EL (cell line): ENCODE data around the gene UMAD1.

Source experiments
- DNase-seq: peaks from one replicate; pipeline ENCODE4 v3.0.0-alpha.2; 2016

The UMAD1 gene

GRCh38 chr7:7736671-7737070 is 96.1 kb downstream of the UMAD1 start:
- DNase-seq: no peak

GRCh38 chr7:7737674-7738073 is 97.1 kb downstream of the UMAD1 start:
- no peak for DNase-seq

- DNase-seq: no peak
Measured at GRCh38 chr7:7738177-7738576, 97.6 kb downstream of the UMAD1 start.

GRCh38 chr7:7738622-7739021 is 98.1 kb downstream of the UMAD1 start:
- no peak for DNase-seq

DNA sequence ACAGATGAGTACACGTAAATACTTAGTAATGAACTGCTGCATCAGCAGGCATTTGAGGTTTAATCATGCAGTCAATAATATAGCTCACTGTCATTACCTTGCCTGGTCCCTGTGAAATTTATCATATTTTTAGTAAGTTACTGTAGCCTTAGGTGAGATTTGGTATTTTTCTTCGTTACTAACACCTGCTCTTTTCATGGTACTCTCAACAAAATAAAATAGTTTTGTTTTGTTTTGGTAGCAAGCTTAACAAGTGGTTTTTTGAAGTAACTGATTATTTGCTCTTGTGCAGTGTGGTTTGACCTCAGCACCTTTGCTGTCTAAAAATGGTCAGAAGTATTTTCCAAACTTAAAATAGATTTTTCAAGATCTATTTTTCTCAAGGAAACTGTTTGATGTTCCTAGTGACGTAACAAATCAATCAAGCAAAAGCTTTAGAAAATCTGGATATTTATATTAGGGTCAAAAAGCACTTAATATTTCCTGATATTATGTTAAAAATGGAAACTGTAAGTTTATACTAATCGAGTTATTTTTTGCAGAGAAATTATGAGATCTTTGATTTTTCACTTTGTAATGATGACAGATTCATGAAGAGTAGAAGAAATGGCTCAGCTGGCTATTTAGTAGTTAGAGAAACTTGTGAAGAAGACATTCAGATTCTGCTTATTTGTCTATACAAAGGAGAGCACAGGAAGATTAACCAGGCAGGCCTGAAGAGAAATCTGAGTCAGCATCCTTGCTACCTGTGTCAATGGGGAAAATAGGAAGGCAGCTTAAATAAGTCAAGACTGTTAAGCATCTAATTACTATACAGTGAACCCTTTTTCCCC is 98.9 kb downstream of the UMAD1 start:
- DNase-seq: no peak

GRCh38 chr7:7740037-7740355 is 99.4 kb downstream of the UMAD1 start:
- DNase-seq: no peak

GRCh38 chr7:7742223-7742622 is 101.7 kb downstream of the UMAD1 start:
- no peak for DNase-seq

GRCh38 chr7:7745258-7745657 is 104.7 kb downstream of the UMAD1 start:
- DNase-seq: no peak

GRCh38 chr7:7745966-7746365 is 105.4 kb downstream of the UMAD1 start:
- no peak for DNase-seq

- no peak for DNase-seq
Measured at GRCh38 chr7:7746458-7746857, 105.9 kb downstream of the UMAD1 start.

GRCh38 chr7:7750571-7751242 is 110.2 kb downstream of the UMAD1 start:
- no peak for DNase-seq

- DNase-seq: no peak
Measured at GRCh38 chr7:7751243-7752092, 110.9 kb downstream of the UMAD1 start.

GRCh38 chr7:7756577-7756976 is 116.0 kb downstream of the UMAD1 start:
- DNase-seq: no peak

DNA sequence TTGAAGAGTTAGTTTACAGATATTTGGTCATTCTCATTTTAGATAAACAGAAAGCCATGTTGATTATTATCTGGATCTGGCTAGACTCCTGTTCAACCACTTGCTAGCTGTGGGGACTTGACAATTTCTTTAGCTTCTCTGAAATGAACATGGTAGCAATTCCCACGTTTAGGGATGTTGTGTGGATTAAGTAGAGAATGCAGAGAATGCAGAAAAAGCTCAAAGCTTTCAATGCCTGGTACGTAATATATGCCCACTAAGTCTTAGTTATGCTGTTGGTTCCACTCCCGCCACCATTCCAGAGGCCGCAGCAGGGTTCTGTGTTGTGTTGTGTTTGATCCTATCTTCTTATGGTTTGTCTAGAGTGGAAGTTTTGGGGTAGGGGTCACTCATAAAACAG is 117.0 kb downstream of the UMAD1 start:
- DNase-seq: no peak

- DNase-seq: peak; percentile 59
Measured at GRCh38 chr7:7761340-7761973, 120.9 kb downstream of the UMAD1 start.

- DNase-seq: peak; percentile 57
Measured at GRCh38 chr7:7761974-7762779, 121.6 kb downstream of the UMAD1 start.

DNA sequence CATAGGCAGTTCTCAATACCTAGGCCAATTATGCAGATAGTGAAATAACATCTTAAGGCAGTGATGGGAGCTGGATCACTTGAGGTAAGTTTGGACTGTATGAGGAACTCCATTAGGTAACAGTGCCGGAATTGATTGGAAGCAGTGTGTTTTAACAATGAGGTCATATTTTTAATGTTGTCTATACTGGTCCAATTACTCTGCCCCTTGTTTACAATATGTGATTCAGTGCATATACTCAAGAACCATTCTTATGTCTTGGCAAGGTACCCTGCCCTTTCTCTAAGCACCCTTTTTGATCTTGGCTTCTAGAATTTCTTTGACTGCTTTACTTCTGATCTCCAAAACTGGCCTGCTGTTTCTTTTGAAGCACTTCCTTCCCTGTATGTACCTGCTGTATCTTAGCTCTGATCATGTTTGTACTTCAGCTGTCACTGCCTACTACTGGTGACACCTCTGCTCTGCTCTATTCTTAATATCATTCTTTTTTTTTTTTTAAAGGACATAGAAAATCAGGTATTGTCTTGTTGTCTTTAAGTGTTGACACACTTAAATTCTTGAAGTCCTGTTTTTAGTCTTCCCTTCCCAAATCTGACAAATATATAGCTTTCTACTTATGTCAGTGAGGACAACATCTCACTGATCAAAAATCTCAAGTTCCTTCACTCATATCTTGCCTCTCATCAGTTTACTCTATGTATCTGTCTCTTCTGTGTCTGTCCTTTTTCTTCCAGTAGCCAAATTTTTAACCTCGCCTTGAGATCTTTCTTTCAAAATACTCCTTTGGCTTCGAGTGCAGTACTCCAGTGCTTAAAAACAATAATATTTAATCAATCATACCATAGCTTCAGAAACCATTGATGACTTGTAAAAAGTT is 124.2 kb downstream of the UMAD1 start:
- DNase-seq: no peak

DNA sequence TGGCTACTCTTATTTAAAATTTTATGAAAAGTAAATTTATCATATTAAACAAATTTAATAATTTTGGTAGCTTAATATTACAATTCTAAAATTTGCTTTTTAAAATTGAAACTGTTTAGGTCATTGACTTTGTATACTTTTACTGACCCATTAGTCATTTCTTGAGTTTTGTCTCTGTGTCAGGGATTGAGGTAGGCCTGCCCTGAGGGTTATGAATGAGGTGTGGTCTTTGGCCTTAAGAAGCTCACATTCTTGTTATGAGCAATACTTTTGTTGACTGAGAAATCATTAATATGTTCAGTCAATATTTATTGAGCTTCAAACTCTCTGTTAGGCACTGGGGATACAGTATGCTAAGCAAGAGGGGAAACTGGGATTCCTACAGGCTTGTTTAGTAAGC is 124.9 kb downstream of the UMAD1 start:
- no peak for DNase-seq

DNA sequence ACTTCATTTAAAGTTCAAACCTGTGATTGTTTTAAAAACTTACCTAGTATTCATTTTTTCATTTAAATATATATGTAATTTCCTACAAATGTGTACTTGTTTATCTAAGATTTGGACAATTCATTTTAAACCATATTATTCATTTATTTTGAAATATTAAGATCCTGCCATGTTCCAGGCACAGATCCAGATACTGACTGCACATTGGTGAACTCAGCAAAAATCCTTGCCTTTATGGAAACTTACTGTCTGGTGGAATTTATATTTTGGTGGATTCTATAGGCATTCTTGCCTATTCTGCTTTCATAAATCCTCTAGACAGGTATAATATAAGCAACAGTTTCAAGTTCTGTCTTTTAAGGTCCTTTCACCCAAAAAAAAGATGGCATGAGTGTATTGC is 126.1 kb downstream of the UMAD1 start:
- DNase-seq: no peak

GRCh38 chr7:7768977-7769709 is 128.6 kb downstream of the UMAD1 start:
- no peak for DNase-seq
